ENCODE results near the gene GPD1.
A peak's percentile ranks its signal among the peaks of the same experiment; 100 is the strongest.

DNA sequence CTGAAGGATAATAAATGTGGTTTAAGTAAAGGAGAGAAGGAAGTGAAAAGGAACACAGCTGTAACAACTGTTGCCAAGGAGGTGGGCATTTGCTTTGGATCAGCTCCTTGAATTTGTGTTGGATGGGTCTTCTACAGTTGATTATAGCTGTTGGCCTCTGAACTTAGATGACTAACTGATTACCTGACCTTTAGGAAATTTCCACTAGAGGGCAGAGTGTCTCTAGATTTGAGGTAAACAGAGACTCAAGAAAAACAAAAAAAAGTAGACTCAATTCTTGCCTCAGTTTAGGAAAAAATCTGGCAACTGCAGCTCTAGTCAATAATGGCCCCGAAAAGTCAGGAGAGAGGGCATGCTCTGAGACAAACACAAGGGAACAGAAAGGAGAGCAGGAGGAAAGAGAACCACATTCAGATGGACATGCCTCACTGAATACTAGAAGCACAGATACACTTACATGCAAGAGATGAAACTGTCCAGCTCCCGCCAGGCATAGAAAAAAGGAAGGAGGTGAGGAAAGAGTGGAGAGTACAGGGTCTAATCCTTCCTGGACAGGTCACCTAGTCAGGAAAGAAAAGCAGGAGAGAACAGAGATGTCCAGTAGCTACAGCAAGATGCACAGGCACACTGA, 28.8 kb downstream of the GPD1 start:
- TF ChIP-seq RUNX3 (IDR thresholded peaks at IDR 0.05; ENCODE audit: low read length) (no peak), ESRRA (IDR thresholded peaks at IDR 0.05; ENCODE audit: low read length) (no peak), ZNF274 (IDR thresholded peaks at IDR 0.05; ENCODE audit: insufficient read depth, insufficient read length) (no peak), CHD2 (IDR thresholded peaks at IDR 0.05; ENCODE audit: borderline replicate concordance, low read depth, low read length) (no peak), IRF4 (IDR thresholded peaks at IDR 0.05; ENCODE audit: low read depth, low read length) (no peak), TCF12 (IDR thresholded peaks at IDR 0.05; ENCODE audit: low read depth, low read length) (no peak), RAD21 (IDR thresholded peaks at IDR 0.05; ENCODE audit: insufficient read depth, low read depth, low read length) (peak; percentile 48), CREB1 (IDR thresholded peaks at IDR 0.05; ENCODE audit: low read depth) (no peak), KDM1A (IDR thresholded peaks at IDR 0.05; ENCODE audit: borderline replicate concordance) (no peak)
- TF ChIP-seq, protein P1, sequence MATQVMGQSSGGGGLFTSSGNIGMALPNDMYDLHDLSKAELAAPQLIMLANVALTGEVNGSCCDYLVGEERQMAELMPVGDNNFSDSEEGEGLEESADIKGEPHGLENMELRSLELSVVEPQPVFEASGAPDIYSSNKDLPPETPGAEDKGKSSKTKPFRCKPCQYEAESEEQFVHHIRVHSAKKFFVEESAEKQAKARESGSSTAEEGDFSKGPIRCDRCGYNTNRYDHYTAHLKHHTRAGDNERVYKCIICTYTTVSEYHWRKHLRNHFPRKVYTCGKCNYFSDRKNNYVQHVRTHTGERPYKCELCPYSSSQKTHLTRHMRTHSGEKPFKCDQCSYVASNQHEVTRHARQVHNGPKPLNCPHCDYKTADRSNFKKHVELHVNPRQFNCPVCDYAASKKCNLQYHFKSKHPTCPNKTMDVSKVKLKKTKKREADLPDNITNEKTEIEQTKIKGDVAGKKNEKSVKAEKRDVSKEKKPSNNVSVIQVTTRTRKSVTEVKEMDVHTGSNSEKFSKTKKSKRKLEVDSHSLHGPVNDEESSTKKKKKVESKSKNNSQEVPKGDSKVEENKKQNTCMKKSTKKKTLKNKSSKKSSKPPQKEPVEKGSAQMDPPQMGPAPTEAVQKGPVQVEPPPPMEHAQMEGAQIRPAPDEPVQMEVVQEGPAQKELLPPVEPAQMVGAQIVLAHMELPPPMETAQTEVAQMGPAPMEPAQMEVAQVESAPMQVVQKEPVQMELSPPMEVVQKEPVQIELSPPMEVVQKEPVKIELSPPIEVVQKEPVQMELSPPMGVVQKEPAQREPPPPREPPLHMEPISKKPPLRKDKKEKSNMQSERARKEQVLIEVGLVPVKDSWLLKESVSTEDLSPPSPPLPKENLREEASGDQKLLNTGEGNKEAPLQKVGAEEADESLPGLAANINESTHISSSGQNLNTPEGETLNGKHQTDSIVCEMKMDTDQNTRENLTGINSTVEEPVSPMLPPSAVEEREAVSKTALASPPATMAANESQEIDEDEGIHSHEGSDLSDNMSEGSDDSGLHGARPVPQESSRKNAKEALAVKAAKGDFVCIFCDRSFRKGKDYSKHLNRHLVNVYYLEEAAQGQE (IDR thresholded peaks at IDR 0.05; ENCODE audit: low read depth, low read length), result no peak
- TF ChIP-seq, protein P2, sequence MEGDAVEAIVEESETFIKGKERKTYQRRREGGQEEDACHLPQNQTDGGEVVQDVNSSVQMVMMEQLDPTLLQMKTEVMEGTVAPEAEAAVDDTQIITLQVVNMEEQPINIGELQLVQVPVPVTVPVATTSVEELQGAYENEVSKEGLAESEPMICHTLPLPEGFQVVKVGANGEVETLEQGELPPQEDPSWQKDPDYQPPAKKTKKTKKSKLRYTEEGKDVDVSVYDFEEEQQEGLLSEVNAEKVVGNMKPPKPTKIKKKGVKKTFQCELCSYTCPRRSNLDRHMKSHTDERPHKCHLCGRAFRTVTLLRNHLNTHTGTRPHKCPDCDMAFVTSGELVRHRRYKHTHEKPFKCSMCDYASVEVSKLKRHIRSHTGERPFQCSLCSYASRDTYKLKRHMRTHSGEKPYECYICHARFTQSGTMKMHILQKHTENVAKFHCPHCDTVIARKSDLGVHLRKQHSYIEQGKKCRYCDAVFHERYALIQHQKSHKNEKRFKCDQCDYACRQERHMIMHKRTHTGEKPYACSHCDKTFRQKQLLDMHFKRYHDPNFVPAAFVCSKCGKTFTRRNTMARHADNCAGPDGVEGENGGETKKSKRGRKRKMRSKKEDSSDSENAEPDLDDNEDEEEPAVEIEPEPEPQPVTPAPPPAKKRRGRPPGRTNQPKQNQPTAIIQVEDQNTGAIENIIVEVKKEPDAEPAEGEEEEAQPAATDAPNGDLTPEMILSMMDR (IDR thresholded peaks at IDR 0.05 in 2 of 3, conservative IDR thresholded peaks at IDR 0.05 in 1 of 3; ENCODE audit: control insufficient read depth in 2 of 3, extremely low read depth in 1 of 3, insufficient read depth in 1 of 3, low read depth in 3 of 3, low read length in 3 of 3), result peak; percentile 37 to 47 (median 46); a peak in 4 of 6 replicates
- TF ChIP-seq, protein P3, sequence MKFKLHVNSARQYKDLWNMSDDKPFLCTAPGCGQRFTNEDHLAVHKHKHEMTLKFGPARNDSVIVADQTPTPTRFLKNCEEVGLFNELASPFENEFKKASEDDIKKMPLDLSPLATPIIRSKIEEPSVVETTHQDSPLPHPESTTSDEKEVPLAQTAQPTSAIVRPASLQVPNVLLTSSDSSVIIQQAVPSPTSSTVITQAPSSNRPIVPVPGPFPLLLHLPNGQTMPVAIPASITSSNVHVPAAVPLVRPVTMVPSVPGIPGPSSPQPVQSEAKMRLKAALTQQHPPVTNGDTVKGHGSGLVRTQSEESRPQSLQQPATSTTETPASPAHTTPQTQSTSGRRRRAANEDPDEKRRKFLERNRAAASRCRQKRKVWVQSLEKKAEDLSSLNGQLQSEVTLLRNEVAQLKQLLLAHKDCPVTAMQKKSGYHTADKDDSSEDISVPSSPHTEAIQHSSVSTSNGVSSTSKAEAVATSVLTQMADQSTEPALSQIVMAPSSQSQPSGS (IDR thresholded peaks at IDR 0.05; ENCODE audit: low read length), result no peak
- TF ChIP-seq, protein P4, sequence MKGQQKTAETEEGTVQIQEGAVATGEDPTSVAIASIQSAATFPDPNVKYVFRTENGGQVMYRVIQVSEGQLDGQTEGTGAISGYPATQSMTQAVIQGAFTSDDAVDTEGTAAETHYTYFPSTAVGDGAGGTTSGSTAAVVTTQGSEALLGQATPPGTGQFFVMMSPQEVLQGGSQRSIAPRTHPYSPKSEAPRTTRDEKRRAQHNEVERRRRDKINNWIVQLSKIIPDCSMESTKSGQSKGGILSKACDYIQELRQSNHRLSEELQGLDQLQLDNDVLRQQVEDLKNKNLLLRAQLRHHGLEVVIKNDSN (IDR thresholded peaks at IDR 0.05; ENCODE audit: borderline replicate concordance, extremely low read length, insufficient read depth, low read depth, low read length), result no peak
- TF ChIP-seq, protein P5, sequence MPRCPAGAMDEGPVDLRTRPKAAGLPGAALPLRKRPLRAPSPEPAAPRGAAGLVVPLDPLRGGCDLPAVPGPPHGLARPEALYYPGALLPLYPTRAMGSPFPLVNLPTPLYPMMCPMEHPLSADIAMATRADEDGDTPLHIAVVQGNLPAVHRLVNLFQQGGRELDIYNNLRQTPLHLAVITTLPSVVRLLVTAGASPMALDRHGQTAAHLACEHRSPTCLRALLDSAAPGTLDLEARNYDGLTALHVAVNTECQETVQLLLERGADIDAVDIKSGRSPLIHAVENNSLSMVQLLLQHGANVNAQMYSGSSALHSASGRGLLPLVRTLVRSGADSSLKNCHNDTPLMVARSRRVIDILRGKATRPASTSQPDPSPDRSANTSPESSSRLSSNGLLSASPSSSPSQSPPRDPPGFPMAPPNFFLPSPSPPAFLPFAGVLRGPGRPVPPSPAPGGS (IDR thresholded peaks at IDR 0.05; ENCODE audit: borderline replicate concordance, insufficient read depth, low read depth, low read length, poor library complexity, severe bottlenecking), result no peak

Data from GM12878 (cell line).